GM12873 (cell line): Measurements from ENCODE around the gene IREB2.

Source experiments
- CTCF ChIP-seq: IDR thresholded peaks from 2 replicates; pipeline ENCODE4 v1.5.1; 2012; ENCODE audit warnings: low read depth, mild to moderate bottlenecking, moderate library complexity, low read length, control low read depth; ENCODE audit not compliant: insufficient read depth; ENCODE audit errors: missing control alignments

The IREB2 gene

GRCh38 chr15:78481917-78482316 lies 43.9 kb downstream of the IREB2 start:
- TF ChIP-seq CTCF, result no peak

GRCh38 chr15:78492872-78493271 lies 54.9 kb downstream of the IREB2 start:
- TF ChIP-seq CTCF, result no peak

- TF ChIP-seq CTCF, result no peak
Observed at GRCh38 chr15:78501857-78502256, 63.8 kb downstream of the IREB2 start.

GRCh38 chr15:78502641-78503040 lies 64.6 kb downstream of the IREB2 start:
- no peak for TF ChIP-seq CTCF

GRCh38 chr15:78506971-78507830 lies 69.2 kb downstream of the IREB2 start, which contains the start of gene HYKK:
Gene HYKK (plus strand): TSS chr15:78507577. CDS start chr15:78513089, 5,512 bp downstream.
- TF ChIP-seq CTCF, result peak; percentile 13

- TF ChIP-seq CTCF, result no peak
Observed at GRCh38 chr15:78507831-78508160, 69.8 kb downstream of the IREB2 start.

GRCh38 chr15:78508272-78508671 lies 70.3 kb downstream of the IREB2 start:
- no peak for TF ChIP-seq CTCF
